ENCODE results near the gene GRB7.

GRB7 gene

DNA sequence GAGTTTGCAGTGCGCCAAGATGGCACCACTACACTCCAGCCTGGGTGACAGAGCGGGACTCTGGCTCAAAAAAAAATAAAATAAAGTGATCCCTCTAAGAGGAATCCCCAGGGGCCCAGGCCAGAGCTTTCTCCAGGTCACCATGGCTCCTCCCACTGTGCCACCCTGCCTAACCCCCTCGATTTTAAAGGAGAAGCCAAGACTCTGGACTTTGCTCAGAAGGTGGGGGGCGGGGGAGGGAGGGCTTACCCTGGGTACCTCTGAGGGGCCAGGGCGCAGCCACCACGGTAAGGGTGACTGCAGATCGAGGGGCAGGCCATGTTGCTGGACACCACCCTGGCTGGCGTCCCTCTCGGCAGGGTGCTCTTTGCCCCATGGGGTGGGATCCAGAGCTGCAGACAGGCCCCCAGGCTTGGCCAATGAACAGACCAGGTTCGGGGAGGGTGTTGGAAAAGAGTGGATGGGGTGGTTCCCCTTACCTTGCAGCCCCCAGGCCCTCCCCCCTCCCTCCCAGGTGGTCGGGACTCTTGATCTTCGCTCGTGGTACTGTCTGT lies 455 bp upstream of the GRB7 start:
- no peak overlapping the region for H3K4me2 ChIP-seq (ENCODE audit: low read length)
- H3K27me3 ChIP-seq (ENCODE audit: control insufficient read depth, insufficient read depth, low read length), result peaks cover 30% of the 10 kb centered on the region
- no peak overlapping the region for H3K4me3 ChIP-seq (ENCODE audit: low read length)
- no peaks in the 10 kb centered on the region for H3K36me3 ChIP-seq (ENCODE audit: insufficient read depth, low read length)
- no peak overlapping the region for H3K9ac ChIP-seq (ENCODE audit: low read depth, low read length)
- peaks cover 31% of the 10 kb centered on the region for H3K4me1 ChIP-seq (ENCODE audit: control insufficient read depth, insufficient read depth, low read length)
- no peaks in the 10 kb centered on the region for H3K9me3 ChIP-seq (replicated peaks; ENCODE audit: low read length)

DNA sequence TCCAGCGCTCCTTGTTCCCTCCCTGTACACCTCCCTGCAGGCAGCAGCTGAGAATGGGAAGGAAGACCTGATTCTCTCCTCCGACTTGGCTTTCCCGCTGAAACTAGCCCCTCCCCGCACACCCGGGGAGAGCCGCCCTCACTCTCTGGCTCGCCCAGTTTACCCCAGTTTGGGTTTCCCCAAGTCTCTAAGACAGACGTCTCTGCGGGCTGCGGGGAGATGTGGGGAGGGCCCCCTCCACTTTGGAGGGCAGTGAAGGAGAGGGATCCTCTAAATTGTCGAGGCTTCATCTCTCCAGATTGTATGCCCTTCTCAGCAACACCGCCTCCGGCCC lies 797 bp downstream of the GRB7 start:
- H3K4me3 ChIP-seq (ENCODE audit: low read length), result no peak overlapping the region
- H3K27me3 ChIP-seq (ENCODE audit: control insufficient read depth, insufficient read depth, low read length), result peaks cover 34% of the 10 kb centered on the region
- H3K4me1 ChIP-seq (ENCODE audit: control insufficient read depth, insufficient read depth, low read length), result peaks cover 31% of the 10 kb centered on the region
- H3K4me2 ChIP-seq (ENCODE audit: low read length), result peak overlapping the region; percentile 59
- no peaks in the 10 kb centered on the region for H3K9me3 ChIP-seq (replicated peaks; ENCODE audit: low read length)
- no peaks in the 10 kb centered on the region for H3K36me3 ChIP-seq (ENCODE audit: insufficient read depth, low read length)
- H3K9ac ChIP-seq (ENCODE audit: low read depth, low read length), result no peak overlapping the region

DNA sequence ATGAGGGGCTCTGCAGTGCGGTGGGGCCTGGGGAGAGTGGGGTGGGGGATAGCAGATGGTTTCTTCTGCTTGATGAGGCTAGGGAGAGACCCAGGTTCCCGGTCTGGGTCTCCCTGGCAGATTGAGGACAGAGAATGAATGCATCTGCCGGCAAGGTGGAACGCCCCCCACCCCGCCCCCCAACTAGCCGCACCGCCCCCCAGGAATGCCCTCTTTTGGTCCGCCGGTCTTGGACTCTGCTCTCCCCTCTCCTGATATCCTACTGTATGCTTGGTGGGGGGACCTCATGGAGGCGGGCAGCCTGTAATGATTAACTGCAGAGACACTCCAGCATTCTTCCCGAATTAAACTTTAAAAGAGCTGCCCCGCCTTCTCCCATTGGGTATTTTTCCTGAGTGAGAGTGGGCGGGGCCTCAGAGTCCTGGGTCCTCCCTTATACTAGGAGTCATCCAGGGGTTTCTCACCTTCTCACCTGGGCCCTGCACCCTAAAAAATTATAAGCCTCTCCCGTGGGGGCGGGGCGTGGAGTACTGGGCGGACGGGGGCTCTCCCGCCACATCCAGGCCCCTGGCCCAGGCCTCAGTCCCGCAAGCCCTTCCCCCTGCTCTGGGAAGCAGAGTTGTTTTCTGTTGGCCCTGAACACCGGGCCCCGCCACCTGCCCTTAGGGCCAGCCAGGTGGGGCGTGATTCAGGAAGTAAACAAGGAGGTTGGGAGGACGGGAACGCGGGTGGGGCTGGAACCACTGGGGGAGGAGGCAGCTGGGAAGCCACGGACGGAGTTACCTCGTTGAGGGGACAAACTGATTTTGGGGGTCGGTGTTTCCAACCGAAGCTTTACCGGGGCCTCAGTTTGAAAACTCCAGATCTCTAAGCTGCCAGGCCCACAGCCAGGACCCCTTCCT lies 1.5 kb downstream of the GRB7 start:
- H3K36me3 ChIP-seq (ENCODE audit: insufficient read depth, low read length), result no peaks in the 10 kb centered on the region
- H3K27me3 ChIP-seq (ENCODE audit: control insufficient read depth, insufficient read depth, low read length), result peaks cover 40% of the 10 kb centered on the region
- H3K4me1 ChIP-seq (ENCODE audit: control insufficient read depth, insufficient read depth, low read length), result peaks cover 31% of the 10 kb centered on the region
- no peak overlapping the region for H3K9ac ChIP-seq (ENCODE audit: low read depth, low read length)
- H3K9me3 ChIP-seq (replicated peaks; ENCODE audit: low read length), result no peaks in the 10 kb centered on the region
- H3K4me3 ChIP-seq (ENCODE audit: low read length), result peak overlapping the region; percentile 51
- H3K4me2 ChIP-seq (ENCODE audit: low read length), result peak overlapping the region; percentile 66

DNA sequence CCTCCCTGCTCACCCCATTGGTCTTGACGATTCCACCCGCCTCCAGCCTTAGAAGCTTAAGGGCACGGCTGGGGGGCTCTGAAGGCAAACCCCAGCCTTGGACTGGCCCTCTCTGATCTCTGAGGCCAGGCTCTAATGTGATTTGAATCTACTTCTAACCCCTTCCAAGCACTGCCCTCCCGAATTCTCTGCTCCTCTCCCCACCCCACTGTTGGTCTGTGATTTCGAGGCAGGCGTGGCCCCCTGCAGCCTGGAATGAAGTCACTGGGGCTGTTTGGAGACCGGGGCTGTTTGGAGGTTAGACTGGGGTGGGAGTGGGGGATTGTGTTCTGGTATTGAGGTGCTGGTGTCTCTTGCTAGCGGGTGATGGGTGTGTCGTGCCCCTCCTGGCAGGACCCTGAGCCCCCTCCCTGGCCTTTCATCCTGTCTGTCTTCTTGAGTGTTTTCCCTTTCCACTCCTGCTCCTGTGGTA lies 2.2 kb downstream of the GRB7 start:
- H3K27me3 ChIP-seq (ENCODE audit: control insufficient read depth, insufficient read depth, low read length), result peaks cover 42% of the 10 kb centered on the region

DNA sequence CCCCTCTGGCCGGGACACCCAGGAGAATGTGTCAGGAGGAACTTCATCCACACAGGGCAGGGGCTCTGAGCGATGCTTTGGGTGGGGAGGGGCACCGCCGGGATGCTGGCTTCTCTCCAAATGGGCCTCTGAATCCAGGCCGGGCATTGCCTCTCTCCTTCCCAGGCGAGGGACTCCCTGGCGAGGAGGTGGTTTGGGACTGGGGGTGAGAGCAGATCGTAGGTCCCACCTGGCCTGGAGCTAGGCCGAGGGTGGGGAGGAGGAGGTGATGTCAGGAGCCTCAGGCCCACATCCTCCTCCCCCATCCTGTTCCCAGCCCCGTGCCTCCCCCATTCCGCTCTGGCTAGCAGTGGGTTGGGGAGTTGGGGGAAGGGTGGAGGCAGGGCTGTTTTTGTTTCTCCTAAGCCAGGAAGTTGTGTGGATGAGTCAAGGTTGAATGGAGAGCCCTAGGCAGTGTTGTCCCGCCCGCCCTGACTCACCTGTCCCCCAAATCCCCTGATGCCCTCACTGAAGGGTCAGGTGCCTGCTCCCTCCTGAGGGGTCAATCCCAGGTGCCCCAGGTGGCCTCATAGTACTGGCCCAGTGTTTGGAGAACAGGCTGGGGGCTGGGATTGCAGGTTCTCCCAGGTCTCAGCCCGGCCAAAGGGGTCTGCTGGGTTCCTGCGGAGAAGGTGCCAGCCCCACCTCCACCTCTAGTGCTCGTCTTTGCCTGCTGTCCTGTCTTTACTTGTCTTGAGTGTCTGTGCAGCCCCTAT lies 2.8 kb downstream of the GRB7 start:
- Histone ChIP-seq H3K36me3 (ENCODE audit: insufficient read depth, low read length) (no peaks in the 10 kb centered on the region), H3K27me3 (ENCODE audit: control insufficient read depth, insufficient read depth, low read length) (peaks cover 42% of the 10 kb centered on the region), H3K4me2 (ENCODE audit: low read length) (peak overlapping the region; percentile 11), H3K9me3 (replicated peaks; ENCODE audit: low read length) (no peaks in the 10 kb centered on the region), H3K4me1 (ENCODE audit: control insufficient read depth, insufficient read depth, low read length) (peaks cover 31% of the 10 kb centered on the region), H3K9ac (ENCODE audit: low read depth, low read length) (no peak overlapping the region), H3K4me3 (ENCODE audit: low read length) (no peak overlapping the region)

More for the DNA sequence above, 2.2 kb downstream of the GRB7 start:
- Histone ChIP-seq H3K4me2 (ENCODE audit: low read length) (peak overlapping the region; percentile 66), H3K36me3 (ENCODE audit: insufficient read depth, low read length) (no peaks in the 10 kb centered on the region), H3K4me3 (ENCODE audit: low read length) (no peak overlapping the region), H3K9ac (ENCODE audit: low read depth, low read length) (no peak overlapping the region), H3K4me1 (ENCODE audit: control insufficient read depth, insufficient read depth, low read length) (peaks cover 31% of the 10 kb centered on the region), H3K9me3 (replicated peaks; ENCODE audit: low read length) (no peaks in the 10 kb centered on the region)

DNA sequence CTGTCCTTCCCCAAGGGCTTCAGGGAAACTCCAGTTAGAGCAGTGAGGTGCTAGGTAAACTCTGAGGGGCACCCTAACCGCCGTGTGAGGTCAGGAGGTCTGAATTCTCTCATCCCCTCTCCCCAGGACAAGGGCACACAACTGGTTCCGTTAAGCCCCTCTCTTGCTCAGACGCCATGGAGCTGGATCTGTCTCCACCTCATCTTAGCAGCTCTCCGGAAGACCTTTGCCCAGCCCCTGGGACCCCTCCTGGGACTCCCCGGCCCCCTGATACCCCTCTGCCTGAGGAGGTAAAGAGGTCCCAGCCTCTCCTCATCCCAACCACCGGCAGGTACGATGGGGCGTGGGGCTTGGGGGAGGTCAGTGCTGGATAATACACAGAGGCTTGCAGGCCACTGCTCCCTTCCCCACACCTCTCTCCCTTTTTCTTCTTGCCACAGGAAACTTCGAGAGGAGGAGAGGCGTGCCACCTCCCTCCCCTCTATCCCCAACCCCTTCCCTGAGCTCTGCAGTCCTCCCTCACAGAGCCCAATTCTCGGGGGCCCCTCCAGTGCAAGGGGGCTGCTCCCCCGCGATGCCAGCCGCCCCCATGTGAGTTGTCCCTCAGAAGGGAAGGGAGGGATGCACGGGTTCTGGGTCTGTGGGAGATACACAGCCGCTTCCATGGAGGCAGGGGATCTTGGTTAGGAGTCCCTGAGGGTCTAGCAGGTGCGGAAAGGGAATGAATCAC lies 4.6 kb downstream of the GRB7 start:
- Histone ChIP-seq H3K9ac (ENCODE audit: low read depth, low read length) (no peak overlapping the region), H3K4me2 (ENCODE audit: low read length) (no peak overlapping the region), H3K36me3 (ENCODE audit: insufficient read depth, low read length) (no peaks in the 10 kb centered on the region), H3K4me1 (ENCODE audit: control insufficient read depth, insufficient read depth, low read length) (peaks cover 31% of the 10 kb centered on the region), H3K9me3 (replicated peaks; ENCODE audit: low read length) (no peaks in the 10 kb centered on the region), H3K27me3 (ENCODE audit: control insufficient read depth, insufficient read depth, low read length) (peaks cover 46% of the 10 kb centered on the region), H3K4me3 (ENCODE audit: low read length) (no peak overlapping the region)

DNA sequence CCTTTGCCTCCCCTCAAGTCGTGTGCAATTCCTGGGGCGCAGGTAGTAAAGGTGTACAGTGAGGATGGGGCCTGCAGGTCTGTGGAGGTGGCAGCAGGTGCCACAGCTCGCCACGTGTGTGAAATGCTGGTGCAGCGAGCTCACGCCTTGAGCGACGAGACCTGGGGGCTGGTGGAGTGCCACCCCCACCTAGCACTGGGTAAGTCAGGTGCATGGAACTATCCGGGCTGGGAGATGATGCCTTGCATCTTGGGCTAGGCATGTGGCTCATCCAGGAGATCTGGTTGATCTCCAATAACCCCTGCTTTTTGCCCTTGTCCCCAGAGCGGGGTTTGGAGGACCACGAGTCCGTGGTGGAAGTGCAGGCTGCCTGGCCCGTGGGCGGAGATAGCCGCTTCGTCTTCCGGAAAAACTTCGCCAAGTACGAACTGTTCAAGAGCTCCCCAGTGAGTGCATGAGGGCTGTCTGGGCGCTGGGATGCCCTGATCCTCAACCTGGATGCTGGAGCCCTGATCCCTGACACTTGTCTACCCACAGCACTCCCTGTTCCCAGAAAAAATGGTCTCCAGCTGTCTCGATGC lies 5.2 kb downstream of the GRB7 start:
- H3K36me3 ChIP-seq (ENCODE audit: insufficient read depth, low read length), result no peaks in the 10 kb centered on the region

DNA sequence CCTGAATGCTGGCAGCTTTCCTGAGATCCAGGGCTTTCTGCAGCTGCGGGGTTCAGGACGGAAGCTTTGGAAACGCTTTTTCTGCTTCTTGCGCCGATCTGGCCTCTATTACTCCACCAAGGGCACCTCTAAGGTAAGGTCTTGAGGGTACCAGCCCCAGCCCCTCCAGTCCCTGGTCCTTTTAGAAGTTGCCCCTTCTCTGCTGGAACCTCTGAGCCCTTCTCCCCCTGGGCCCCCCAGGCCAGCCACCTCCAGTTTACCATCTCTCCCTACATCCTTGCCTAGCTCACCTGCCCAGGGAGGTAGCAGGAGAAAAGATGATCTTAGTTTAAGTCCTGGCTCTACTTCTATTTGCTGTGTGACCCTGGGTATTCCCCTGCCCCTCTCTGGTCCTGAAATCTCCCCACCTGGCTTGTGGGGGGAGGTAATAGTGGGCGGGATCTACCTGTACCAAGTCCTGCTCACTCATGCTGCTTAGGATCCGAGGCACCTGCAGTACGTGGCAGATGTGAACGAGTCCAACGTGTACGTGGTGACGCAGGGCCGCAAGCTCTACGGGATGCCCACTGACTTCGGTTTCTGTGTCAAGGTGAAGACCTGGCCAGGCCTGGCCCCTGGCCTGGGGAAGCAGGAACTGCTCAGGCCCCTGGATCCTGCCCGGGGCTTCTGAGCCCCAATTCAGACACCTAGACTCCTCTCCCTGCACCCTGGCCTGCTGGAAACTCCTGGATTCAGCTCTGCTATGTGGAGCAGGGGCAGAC lies 6.5 kb downstream of the GRB7 start:
- Histone ChIP-seq H3K4me1 (ENCODE audit: control insufficient read depth, insufficient read depth, low read length) (peaks cover 22% of the 10 kb centered on the region), H3K36me3 (ENCODE audit: insufficient read depth, low read length) (no peaks in the 10 kb centered on the region), H3K4me3 (ENCODE audit: low read length) (no peak overlapping the region), H3K27me3 (ENCODE audit: control insufficient read depth, insufficient read depth, low read length) (peaks cover 32% of the 10 kb centered on the region), H3K9me3 (replicated peaks; ENCODE audit: low read length) (no peaks in the 10 kb centered on the region), H3K4me2 (ENCODE audit: low read length) (no peak overlapping the region), H3K9ac (ENCODE audit: low read depth, low read length) (no peak overlapping the region)

More for the DNA sequence above, 5.2 kb downstream of the GRB7 start:
- H3K4me2 ChIP-seq (ENCODE audit: low read length), result no peak overlapping the region
- H3K4me1 ChIP-seq (ENCODE audit: control insufficient read depth, insufficient read depth, low read length), result peaks cover 30% of the 10 kb centered on the region
- no peak overlapping the region for H3K9ac ChIP-seq (ENCODE audit: low read depth, low read length)
- no peaks in the 10 kb centered on the region for H3K9me3 ChIP-seq (replicated peaks; ENCODE audit: low read length)
- H3K4me3 ChIP-seq (ENCODE audit: low read length), result no peak overlapping the region
- peaks cover 41% of the 10 kb centered on the region for H3K27me3 ChIP-seq (ENCODE audit: control insufficient read depth, insufficient read depth, low read length)

DNA sequence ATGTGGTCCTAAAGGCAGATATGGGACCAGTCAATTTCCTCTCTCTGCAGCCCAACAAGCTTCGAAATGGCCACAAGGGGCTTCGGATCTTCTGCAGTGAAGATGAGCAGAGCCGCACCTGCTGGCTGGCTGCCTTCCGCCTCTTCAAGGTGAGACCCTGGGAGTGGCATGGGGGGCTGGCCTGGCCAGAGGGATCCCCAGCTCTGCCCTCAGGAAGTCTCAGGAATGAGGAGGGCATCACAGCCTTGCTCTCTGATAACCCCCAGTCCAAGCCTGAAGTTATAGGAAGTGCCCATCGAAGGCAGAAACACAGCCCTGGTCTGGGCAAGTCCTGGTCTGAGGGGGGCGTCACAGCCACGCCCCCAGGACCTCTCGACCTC lies 7.1 kb downstream of the GRB7 start:
- H3K9ac ChIP-seq (ENCODE audit: low read depth, low read length), result no peak overlapping the region
- no peaks in the 10 kb centered on the region for H3K36me3 ChIP-seq (ENCODE audit: insufficient read depth, low read length)
- no peaks in the 10 kb centered on the region for H3K9me3 ChIP-seq (replicated peaks; ENCODE audit: low read length)
- H3K4me1 ChIP-seq (ENCODE audit: control insufficient read depth, insufficient read depth, low read length), result peaks cover 17% of the 10 kb centered on the region
- H3K4me2 ChIP-seq (ENCODE audit: low read length), result no peak overlapping the region
- no peak overlapping the region for H3K4me3 ChIP-seq (ENCODE audit: low read length)
- H3K27me3 ChIP-seq (ENCODE audit: control insufficient read depth, insufficient read depth, low read length), result peaks cover 26% of the 10 kb centered on the region

DNA sequence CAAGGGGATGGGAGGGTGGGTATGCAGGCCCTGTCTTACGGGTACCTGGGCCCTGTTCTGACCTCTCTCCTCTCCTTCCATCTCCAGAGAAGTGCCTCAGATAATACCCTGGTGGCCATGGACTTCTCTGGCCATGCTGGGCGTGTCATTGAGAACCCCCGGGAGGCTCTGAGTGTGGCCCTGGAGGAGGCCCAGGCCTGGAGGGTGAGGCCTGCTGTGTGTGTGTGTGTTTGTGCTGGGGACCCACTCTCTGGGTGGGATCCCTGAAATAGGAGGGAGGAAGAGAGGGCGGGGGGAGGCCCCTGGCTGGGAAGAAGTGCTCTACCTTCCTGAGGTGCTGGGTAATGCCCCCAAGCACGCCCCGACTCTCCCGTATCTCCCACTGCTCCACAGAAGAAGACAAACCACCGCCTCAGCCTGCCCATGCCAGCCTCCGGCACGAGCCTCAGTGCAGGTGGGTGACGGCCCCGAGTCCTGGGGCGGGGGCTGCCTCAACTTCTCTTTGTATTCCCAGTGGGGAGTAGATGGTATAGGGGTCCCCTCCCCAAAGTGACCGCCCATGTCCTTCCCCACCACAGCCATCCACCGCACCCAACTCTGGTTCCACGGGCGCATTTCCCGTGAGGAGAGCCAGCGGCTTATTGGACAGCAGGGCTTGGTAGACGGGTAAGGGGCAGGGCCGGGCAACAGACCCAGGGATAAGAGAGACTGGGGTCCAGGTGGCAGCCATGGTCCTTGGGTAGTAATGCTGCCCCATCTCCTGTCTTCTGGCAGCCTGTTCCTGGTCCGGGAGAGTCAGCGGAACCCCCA lies 7.8 kb downstream of the GRB7 start:
- H3K4me1 ChIP-seq (ENCODE audit: control insufficient read depth, insufficient read depth, low read length), result peaks cover 10% of the 10 kb centered on the region
- H3K9ac ChIP-seq (ENCODE audit: low read depth, low read length), result no peak overlapping the region
- H3K4me2 ChIP-seq (ENCODE audit: low read length), result no peak overlapping the region
- H3K27me3 ChIP-seq (ENCODE audit: control insufficient read depth, insufficient read depth, low read length), result peaks cover 29% of the 10 kb centered on the region
- no peak overlapping the region for H3K4me3 ChIP-seq (ENCODE audit: low read length)
- no peaks in the 10 kb centered on the region for H3K36me3 ChIP-seq (ENCODE audit: insufficient read depth, low read length)
- no peaks in the 10 kb centered on the region for H3K9me3 ChIP-seq (replicated peaks; ENCODE audit: low read length)

Measured in skeletal muscle satellite cell (primary cell).